AG09309 (cell line): ENCODE results near the gene FAM227B.
"Not testable (repeated sequence)": the region's sequence is repeated elsewhere in the genome, so short reads cannot be mapped to it uniquely, and the experiment has no call there.

Experiments
- DNase-seq: peaks from one replicate; pipeline ENCODE4 v3.0.0-alpha.2; 2010; ENCODE audit warnings: low read depth
- H3K4me3 ChIP-seq: 2 replicates; pipeline ENCODE4 v1.5.1; 2011; ENCODE audit warnings: mild to moderate bottlenecking, low read depth, low read length, moderate library complexity; ENCODE audit not compliant: control insufficient read depth
- CTCF ChIP-seq: IDR thresholded peaks from 2 replicates; pipeline ENCODE4 v1.5.1; 2011; ENCODE audit warnings: mild to moderate bottlenecking, low read depth, low read length, inconsistent platforms; ENCODE audit not compliant: insufficient read depth, control insufficient read depth; ENCODE audit errors: missing control alignments

FAM227B gene

GRCh38 chr15:49501586-49501985 lies 119.0 kb downstream of the FAM227B start:
- DNase-seq: no peak
- TF ChIP-seq CTCF: no peak
- H3K4me3 ChIP-seq: no peak overlapping the region

- DNase-seq: peak; percentile 28
- TF ChIP-seq CTCF: no peak
- no peak overlapping the region for H3K4me3 ChIP-seq
These were observed 124.4 kb downstream of the FAM227B start for GRCh38 chr15:49495993-49496753.

- no peak for TF ChIP-seq CTCF
- DNase-seq: no peak
- H3K4me3 ChIP-seq: no peak overlapping the region
These were observed 125.8 kb downstream of the FAM227B start for GRCh38 chr15:49494842-49495241.

- no peak overlapping the region for H3K4me3 ChIP-seq
- peak; percentile 76 for DNase-seq
- no peak for TF ChIP-seq CTCF
These were observed 127.8 kb downstream of the FAM227B start for GRCh38 chr15:49492830-49493229.

- DNase-seq: no peak
- no peak for TF ChIP-seq CTCF
- no peak overlapping the region for H3K4me3 ChIP-seq
These were observed 128.5 kb downstream of the FAM227B start for GRCh38 chr15:49492151-49492550.

GRCh38 chr15:49490966-49491365 lies 129.7 kb downstream of the FAM227B start:
- TF ChIP-seq CTCF: no peak
- no peak for DNase-seq
- no peak overlapping the region for H3K4me3 ChIP-seq

GRCh38 chr15:49485401-49485800 lies 135.2 kb downstream of the FAM227B start:
- DNase-seq, H3K4me3 ChIP-seq: not testable (repeated sequence)

GRCh38 chr15:49478982-49479381 lies 141.6 kb downstream of the FAM227B start:
- not testable (repeated sequence) for DNase-seq, H3K4me3 ChIP-seq

GRCh38 chr15:49478021-49478420 lies 142.6 kb downstream of the FAM227B start:
- not testable (repeated sequence) for DNase-seq, H3K4me3 ChIP-seq
